NCI-H1436 treated with DMSO at 0.1 percent for 48 hours (cell line): ENCODE data around the gene TMEM169.
"Not testable (repeated sequence)": the region's sequence is repeated elsewhere in the genome, so short reads cannot be mapped to it uniquely, and the experiment has no call there.

Source experiments
- DNase-seq: peaks from one replicate; lab custom pipeline; 2025; lab: John Stamatoyannopoulos, UW

Gene TMEM169

GRCh38 chr2:216071111-216071851 lies 10.4 kb upstream of the TMEM169 start:
- no peak for DNase-seq

- no peak for DNase-seq
Measured at GRCh38 chr2:216072473-216072872, 9.2 kb upstream of the TMEM169 start.

GRCh38 chr2:216073773-216074172 lies 7.9 kb upstream of the TMEM169 start:
- DNase-seq = no peak

- no peak for DNase-seq
Measured at GRCh38 chr2:216074380-216074779, 7.3 kb upstream of the TMEM169 start.

GRCh38 chr2:216074794-216075193 lies 6.9 kb upstream of the TMEM169 start:
- DNase-seq = no peak

- no peak for DNase-seq
Measured at GRCh38 chr2:216075510-216076485, 5.9 kb upstream of the TMEM169 start.

- DNase-seq = no peak
Measured at GRCh38 chr2:216078776-216079175, 2.9 kb upstream of the TMEM169 start.

GRCh38 chr2:216080048-216080447 lies 1.7 kb upstream of the TMEM169 start:
- DNase-seq = not testable (repeated sequence)

GRCh38 chr2:216081012-216081411 lies 707 bp upstream of the TMEM169 start:
- no peak for DNase-seq

GRCh38 chr2:216082117-216082711 lies 495 bp downstream of the TMEM169 start:
- no peak for DNase-seq

- no peak for DNase-seq
Measured at GRCh38 chr2:216082805-216083204, 1.1 kb downstream of the TMEM169 start.

GRCh38 chr2:216083464-216084281 lies 2.0 kb downstream of the TMEM169 start:
- no peak for DNase-seq

- no peak for DNase-seq
Measured at GRCh38 chr2:216084547-216084946, 2.8 kb downstream of the TMEM169 start.

GRCh38 chr2:216086207-216086893 lies 4.6 kb downstream of the TMEM169 start:
- no peak for DNase-seq

- no peak for DNase-seq
Measured at GRCh38 chr2:216090369-216090786, 8.7 kb downstream of the TMEM169 start.

GRCh38 chr2:216092646-216093045 lies 10.9 kb downstream of the TMEM169 start:
- DNase-seq = no peak

GRCh38 chr2:216094701-216095100 lies 13.0 kb downstream of the TMEM169 start:
- DNase-seq = no peak

- DNase-seq = no peak
Measured at GRCh38 chr2:216098421-216099334, 17.0 kb downstream of the TMEM169 start.

- DNase-seq = no peak
Measured at GRCh38 chr2:216101109-216101508, 19.4 kb downstream of the TMEM169 start.

GRCh38 chr2:216103213-216103612 lies 21.5 kb downstream of the TMEM169 start:
- no peak for DNase-seq
